Activated B cell treated with CpG ODN at 0.5 μM for 24 hours (primary cell): ENCODE results near the gene CLCN7. TPM values are rescaled to one million over a fixed set of nuclear protein-coding genes. Genes with fewer than 3 reads are reported as not detected.
"Not testable (repeated sequence)": the region's sequence is repeated elsewhere in the genome, so short reads cannot be mapped to it uniquely, and the experiment has no call there.

Source experiments
- ATAC-seq: fragments of 200-7000 bp; cut with Tn5 transposase; one replicate; pipeline ENCODE4 v1.10.0; 2021; ENCODE audit warnings: low read depth, mild to moderate bottlenecking, moderate library complexity
- CTCF ChIA-PET: fragments of 350-600 bp; sonication (Branson Sonifier 250); formaldehyde crosslinking; loops from one replicate; lab custom pipeline; 2021; ENCODE audit warnings: antibody characterized with exemption; lab: Charles Lee
- POLR2A ChIA-PET: fragments of 350-600 bp; sonication (Branson Sonifier 250); formaldehyde crosslinking; loops from one replicate; lab custom pipeline; 2021; ENCODE audit warnings: antibody characterized with exemption; lab: Charles Lee
- DNase-seq: peaks from one replicate; pipeline ENCODE4 v3.0.0; 2022
- H3K27ac Mint-ChIP-seq: one replicate; pipeline ENCODE4 v1.8.0; 2020; ENCODE audit warnings: mixed read lengths
- H3K27me3 Mint-ChIP-seq: one replicate; pipeline ENCODE4 v1.8.0; 2021; ENCODE audit warnings: mixed read lengths
- H3K36me3 Mint-ChIP-seq: one replicate; pipeline ENCODE4 v1.8.0; 2021; ENCODE audit warnings: low read depth, mixed read lengths
- H3K4me1 Mint-ChIP-seq: one replicate; pipeline ENCODE4 v1.8.0; 2021; ENCODE audit warnings: mixed read lengths
- H3K4me3 Mint-ChIP-seq: one replicate; pipeline ENCODE4 v1.8.0; 2020; ENCODE audit warnings: mild to moderate bottlenecking, mixed read lengths
- H3K9me3 Mint-ChIP-seq: one replicate; pipeline ENCODE4 v1.8.0; 2020; ENCODE audit warnings: mixed read lengths
- intact Hi-C: fragments of 100-400 bp; cut with micrococcal nuclease; formaldehyde crosslinking; loops from one replicate; pipeline ENCODE4 v1.15.1; 2024
- total RNA-seq: library from RNA; stranded (reverse); gene quantifications from 2 replicates; pipeline ENCODE4 v1.2.3, GENCODE V29; 2022
- TF ChIP-seq, protein P1 (sequence below): fragments of 200-600 bp; IDR thresholded peaks from one replicate; pipeline ENCODE4 v1.8.0; 2022; ENCODE audit warnings: antibody characterized with exemption, mild to moderate bottlenecking

The CLCN7 gene
- total RNA-seq, 1 donor from 2014 or later = 144 TPM

DNA sequence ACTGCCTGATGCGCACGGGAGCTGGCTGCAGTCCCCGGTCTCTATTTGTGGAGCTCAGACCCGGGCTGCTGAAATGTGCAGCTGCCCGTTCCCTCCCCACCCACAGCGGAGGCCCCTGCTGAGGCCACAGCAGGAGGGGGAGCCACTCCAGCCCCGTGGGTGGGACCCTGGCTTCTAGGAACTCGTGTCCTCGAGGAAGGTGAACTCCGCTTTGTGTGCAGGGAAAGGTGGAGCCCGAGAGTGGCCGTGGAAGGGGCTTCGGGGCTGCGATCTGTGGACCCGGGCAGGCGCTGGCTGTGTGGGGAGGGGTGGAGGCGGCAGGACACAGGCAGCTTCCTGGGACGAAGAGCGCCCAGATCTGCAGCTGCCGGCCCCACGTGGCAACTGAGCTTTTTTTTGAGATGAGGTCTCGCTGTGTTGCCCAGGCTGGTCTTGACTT, 33.4 kb downstream of the CLCN7 start:
- Mint-ChIP-seq H3K4me1 (peaks cover 7% of the 10 kb centered on the region), H3K36me3 (peaks cover 5% of the 10 kb centered on the region), H3K27me3 (no peaks in the 10 kb centered on the region), H3K27ac (no peak overlapping the region), H3K4me3 (no peak overlapping the region), H3K9me3 (no peaks in the 10 kb centered on the region)
- ATAC-seq (no peak), DNase-seq (no peak)
- POLR2A ChIA-PET = interaction anchor here (4.0 kb wide), 1 partner anchor 21 kb away, joined by 16 read pairs; the partner anchor contains the start of gene UQCC4
- CTCF ChIA-PET = no interaction called here
- intact Hi-C loops = no loop called here
- TF ChIP-seq, protein P1, sequence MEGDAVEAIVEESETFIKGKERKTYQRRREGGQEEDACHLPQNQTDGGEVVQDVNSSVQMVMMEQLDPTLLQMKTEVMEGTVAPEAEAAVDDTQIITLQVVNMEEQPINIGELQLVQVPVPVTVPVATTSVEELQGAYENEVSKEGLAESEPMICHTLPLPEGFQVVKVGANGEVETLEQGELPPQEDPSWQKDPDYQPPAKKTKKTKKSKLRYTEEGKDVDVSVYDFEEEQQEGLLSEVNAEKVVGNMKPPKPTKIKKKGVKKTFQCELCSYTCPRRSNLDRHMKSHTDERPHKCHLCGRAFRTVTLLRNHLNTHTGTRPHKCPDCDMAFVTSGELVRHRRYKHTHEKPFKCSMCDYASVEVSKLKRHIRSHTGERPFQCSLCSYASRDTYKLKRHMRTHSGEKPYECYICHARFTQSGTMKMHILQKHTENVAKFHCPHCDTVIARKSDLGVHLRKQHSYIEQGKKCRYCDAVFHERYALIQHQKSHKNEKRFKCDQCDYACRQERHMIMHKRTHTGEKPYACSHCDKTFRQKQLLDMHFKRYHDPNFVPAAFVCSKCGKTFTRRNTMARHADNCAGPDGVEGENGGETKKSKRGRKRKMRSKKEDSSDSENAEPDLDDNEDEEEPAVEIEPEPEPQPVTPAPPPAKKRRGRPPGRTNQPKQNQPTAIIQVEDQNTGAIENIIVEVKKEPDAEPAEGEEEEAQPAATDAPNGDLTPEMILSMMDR = no peak

DNA sequence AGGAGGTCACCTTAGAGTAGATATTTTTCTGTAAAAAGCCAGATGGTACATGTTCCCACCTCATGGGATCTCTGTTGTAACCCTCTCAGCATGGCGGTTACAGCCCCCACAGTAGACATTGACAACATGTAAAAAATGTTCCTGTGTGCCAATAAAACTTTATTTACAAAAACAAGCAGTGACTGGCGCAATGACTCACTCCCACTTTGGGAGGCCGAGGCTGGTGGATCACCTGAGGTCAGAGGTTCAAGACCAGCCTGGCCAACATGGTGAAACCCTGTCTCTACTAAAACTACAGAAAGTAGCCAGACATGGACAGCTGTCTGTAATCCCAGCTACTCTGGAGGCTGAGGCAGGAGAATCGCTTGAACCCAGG, 35.1 kb downstream of the CLCN7 start:
- CTCF ChIA-PET, H3K27ac Mint-ChIP-seq, DNase-seq, H3K27me3 Mint-ChIP-seq, intact Hi-C loops, H3K36me3 Mint-ChIP-seq, H3K4me1 Mint-ChIP-seq, H3K9me3 Mint-ChIP-seq, ATAC-seq, H3K4me3 Mint-ChIP-seq: not testable (repeated sequence)
- POLR2A ChIA-PET = interaction anchor here (1.1 kb wide), 1 partner anchor 12 kb away, joined by 4 read pairs; no protein-coding TSS in a partner anchor

DNA sequence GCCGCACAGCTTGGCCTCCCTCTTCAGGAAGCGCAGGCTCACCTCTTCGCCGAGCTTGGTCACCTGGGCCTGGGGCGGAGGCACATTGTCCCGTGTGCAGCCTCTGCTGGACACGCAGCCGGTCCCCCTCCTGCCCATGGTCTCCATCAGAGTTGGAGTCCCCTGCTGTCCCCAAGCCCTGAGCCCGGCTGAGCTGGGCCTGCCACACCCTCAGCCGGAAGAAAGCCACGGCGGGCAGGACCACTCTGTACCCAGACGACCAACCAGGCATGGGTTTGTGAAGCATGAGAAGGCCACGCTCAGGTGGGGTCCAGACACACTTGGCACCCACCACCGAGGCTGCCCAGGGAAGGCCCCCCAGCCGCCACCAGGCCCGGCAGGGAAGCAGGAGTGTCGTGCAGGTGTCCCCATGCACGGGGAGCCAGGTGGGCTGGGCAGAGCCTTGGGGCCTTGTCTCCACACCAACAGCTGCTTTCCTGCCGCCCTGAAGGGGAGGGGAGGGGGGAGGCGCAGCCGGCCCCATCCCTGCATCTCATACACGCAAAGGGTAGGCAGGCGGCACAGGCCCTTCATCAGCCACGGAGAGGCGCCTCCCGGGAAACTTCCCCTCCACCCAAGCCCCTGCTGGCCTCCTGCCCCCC, 35.6 kb downstream of the CLCN7 start:
- Mint-ChIP-seq H3K9me3 (no peaks in the 10 kb centered on the region), H3K4me1 (no peaks in the 10 kb centered on the region), H3K4me3 (no peak overlapping the region), H3K36me3 (no peaks in the 10 kb centered on the region), H3K27ac (no peak overlapping the region), H3K27me3 (no peaks in the 10 kb centered on the region)
- POLR2A ChIA-PET = interaction anchor here (1.0 to 1.1 kb wide), 2 partner anchors 18 to 20 kb away, joined by 3 to 10 read pairs; no protein-coding TSS in a partner anchor
- TF ChIP-seq, protein P1 = no peak
- no peak for ATAC-seq
- no peak for DNase-seq
- CTCF ChIA-PET = no interaction called here
- intact Hi-C loops = no loop called here

DNA sequence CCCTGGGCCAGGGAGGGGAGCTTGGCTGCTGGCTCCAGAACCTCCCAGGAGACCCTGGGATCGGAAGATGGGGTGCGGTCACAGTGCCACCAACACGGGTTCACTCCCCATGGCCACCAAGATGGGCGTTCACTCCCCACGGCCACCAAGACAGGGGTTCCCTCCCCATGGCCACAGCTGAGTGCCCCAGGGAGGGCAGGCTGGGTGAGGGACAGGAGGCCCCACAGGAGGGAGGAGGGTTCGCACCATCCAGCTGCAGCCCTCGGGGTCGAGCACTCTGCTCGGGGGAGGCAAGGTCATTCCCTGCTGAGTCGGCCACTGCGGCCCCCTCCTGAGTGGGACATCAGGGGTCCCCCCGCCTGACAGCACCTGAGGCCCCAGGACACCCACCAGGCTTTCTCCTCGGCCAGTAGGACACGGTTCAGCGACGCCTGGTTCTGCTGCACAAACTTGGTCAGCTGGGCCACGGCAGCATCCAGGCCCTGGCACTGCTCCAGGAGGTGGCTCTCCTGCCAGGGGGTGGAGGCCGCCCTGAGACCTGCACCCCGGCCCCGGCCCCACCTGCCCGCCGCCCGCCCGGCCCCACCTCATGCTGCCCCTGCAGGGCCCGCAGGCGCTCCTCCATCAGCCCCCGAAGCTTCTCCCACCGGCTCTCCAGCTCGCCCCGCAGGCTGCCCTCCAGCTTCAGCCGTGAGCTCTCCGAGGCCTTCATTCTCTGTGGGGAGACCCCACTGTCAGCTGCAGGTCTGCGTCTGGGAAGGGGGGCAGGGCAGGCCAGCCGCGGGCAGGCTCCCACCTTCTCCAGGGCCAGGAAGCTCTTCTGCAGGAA, 36.4 kb downstream of the CLCN7 start:
- Mint-ChIP-seq H3K9me3 (no peaks in the 10 kb centered on the region), H3K4me3 (no peak overlapping the region), H3K4me1 (no peaks in the 10 kb centered on the region), H3K27me3 (no peaks in the 10 kb centered on the region), H3K36me3 (no peaks in the 10 kb centered on the region), H3K27ac (no peak overlapping the region)
- intact Hi-C loops = no loop called here
- DNase-seq (no peak), ATAC-seq (no peak)
- ChIA-PET CTCF (no interaction called here), POLR2A (interaction anchor here (1.0 to 1.1 kb wide), 2 partner anchors 17 to 20 kb away, joined by 3 to 10 read pairs; no protein-coding TSS in a partner anchor)
- TF ChIP-seq, protein P1 = no peak

DNA sequence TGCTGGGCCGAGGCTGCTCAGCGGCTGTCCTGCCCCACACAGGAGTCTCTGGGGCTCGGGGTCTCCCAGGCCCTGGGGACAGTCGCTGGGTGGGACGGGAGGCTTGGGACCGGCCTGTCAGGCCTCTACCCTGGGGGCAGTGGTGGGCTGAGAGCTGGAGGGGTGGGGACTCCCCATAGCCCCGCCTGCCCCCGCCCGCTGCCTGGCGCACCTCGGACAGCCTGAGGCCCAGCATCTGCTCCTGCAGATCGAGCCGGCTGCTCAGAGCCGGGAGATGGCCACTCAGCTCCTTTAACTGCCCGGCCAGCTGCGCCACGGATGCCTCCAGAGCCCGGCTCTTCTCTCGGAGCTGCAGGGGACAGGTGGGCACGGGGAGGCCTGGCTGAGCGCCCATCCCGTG, 37.2 kb downstream of the CLCN7 start:
- TF ChIP-seq, protein P1 = no peak
- intact Hi-C loops = no loop called here
- no peak overlapping the region for H3K4me3 Mint-ChIP-seq
- no peaks in the 10 kb centered on the region for H3K36me3 Mint-ChIP-seq
- no peaks in the 10 kb centered on the region for H3K9me3 Mint-ChIP-seq
- ChIA-PET CTCF (no interaction called here), POLR2A (interaction anchor here (1.1 kb wide), 1 partner anchor 17 kb away, joined by 10 read pairs; no protein-coding TSS in a partner anchor)
- no peaks in the 10 kb centered on the region for H3K4me1 Mint-ChIP-seq
- H3K27ac Mint-ChIP-seq = no peak overlapping the region
- no peaks in the 10 kb centered on the region for H3K27me3 Mint-ChIP-seq
- ATAC-seq (no peak), DNase-seq (no peak)
